Putamen (tissue), 1 donor: ENCODE data around the gene NMNAT3.
"Not testable (repeated sequence)": the region's sequence is repeated elsewhere in the genome, so short reads cannot be mapped to it uniquely, and the experiment has no call there.

Source experiments
- DNase-seq: peaks from one replicate; pipeline ENCODE4 v3.0.0-alpha.2; 2016; ENCODE audit warnings: low spot score

NMNAT3 gene

DNA sequence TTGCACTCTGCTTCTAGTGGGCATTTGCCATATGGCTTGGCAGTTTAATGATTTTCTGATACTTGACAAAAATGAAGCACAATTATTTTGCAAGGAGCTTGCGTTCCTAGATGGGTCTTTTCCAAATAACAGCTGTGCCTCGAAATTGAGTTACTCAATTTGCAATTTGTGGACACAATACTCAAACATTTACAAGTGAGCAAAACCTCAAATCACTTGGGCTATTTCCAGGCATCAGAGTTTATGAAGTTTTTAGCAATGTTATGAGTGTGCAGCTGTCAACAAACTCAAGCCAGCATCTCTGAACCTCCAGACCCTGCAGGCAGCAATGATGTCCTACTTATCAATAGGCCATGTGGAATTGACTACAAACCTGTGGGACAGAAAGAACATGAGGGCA is 41.3 kb downstream of the NMNAT3 start:
- DNase-seq: no peak

DNA sequence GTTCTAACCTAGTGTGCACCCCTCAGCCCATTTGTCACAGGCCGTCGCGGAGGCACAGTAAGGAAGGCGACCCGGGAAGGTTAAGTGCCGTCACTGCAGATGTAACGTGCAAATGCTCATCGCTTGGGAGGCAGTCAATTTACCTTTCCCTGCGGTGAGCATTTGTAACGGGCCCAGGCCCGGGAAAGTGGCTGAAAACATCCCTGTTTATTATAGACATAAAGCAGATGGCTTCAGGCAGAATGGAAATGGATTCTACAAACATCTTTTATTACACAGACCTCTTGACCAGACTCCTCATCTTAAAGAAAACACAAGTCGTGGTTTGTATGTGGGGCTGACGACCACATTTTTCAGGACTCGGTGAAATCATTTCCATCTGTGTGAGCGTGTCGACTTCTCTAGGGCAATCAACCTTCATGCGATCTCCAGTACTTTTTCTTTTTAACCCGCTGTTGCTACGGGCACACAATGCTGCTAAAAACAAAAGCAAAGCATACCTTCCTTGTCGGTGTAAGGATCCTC is 43.6 kb downstream of the NMNAT3 start:
- DNase-seq: no peak

DNA sequence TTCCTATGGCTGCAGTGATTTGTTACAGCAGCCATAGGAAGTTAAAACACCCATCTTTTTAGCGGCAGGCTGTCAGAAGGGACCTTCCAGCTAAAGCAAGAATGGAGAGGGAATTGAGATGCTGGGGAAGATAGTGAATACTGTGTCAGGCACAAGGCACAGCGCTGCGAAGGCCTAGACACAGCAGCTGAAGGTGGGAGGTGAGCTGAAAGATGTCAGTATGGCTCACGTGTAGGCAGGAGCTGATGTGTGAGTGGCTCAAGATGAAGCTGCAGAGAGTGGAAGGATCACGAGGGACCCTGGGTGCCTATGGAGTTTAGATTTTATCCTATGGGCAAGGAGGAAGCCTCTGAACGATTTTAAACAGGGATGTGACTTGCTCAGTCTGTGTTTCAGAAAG is 44.3 kb downstream of the NMNAT3 start:
- DNase-seq: no peak

DNA sequence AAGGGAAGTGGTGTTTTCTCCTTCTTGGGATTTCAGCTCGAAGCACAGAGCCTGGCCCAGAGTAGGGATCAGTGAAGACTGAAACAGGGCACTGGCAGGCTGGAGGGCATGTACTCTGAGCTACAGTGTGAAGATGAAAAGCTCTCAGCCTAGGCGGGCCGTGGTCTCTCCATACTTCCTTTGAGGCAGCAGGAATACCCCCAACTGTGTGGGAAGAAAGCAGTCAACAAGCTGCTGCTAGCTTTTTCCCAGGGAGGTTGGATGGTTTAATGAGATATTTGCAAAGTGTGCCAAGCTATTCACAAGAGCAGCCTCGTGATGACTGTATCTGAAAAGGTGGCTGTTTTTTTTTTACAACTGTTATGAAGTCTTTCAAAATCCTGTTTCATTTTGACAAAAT is 47.2 kb downstream of the NMNAT3 start:
- no peak for DNase-seq

DNA sequence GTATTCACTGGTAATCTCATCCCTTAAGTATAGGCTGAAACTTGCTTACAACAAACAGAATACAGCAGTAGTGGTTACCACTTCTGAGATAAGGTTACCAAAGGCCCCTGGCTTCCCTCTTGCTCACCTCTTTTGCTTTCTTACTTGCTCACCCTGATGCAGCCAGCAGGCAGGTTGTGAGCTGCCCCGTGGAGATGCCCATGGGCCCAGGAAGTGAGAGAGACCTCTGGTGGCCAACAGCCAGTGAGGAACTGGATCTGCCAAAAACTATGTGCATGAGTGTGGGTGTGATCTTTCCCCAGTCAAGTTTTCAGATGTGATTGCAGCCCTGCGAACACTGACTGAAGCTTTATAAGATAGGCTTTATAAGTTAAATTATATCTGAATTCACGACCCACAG is 48.7 kb downstream of the NMNAT3 start:
- no peak for DNase-seq

DNA sequence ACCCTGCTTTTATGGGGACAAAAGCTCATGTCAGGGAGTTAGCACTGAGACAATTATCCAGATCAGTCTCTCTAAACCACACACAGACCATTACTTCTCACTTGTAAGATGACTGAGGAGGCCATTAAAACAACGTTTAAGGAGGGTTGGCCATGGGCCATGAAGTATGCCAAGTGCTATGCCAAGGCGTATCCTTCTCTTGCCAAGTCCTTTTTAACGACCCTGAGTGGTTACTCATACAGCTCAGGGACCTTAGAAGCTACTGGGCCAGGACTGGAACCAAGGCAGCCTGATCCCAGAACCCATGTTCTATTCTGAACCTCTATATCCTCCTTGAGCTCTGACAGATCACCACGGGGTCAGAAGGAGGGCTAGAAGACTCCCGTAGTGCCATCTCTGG is 50.0 kb downstream of the NMNAT3 start:
- no peak for DNase-seq

DNA sequence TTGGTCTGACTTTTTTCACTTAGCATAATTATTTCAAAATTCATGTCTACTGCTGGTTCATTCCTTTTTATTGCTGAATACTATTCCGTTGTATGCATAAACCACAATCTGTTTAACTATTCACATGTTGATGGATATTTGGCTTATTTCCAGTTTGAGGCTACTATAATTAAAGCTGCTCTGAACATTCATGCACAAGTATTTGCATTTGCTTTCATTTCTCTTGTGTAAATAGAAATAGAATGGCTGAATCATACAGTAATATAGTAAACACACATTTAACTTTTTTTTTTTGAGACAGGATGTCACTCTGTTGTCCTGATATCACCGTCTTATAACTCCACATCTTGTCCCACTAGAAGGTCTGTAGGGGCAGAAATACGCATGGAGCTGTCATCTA is 57.3 kb downstream of the NMNAT3 start:
- DNase-seq: no peak

DNA sequence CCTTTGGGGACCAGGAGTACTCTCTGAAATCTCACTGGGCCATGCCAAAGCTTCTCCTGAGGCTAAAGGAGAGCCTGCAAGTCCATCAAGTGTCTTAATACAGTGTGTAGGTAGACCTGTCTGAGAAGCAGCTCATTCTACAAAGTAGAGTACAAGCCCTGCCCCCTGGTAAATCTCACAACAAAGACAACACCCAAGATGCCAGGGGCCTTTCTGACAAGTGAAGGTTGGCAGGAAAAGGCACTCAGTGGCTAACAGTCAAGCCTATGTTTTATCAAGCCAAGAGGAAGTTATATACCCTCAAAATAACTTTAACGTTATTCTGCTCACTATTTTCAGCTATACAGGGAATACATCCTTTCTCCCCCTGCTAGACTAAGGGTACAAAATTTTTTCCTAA is 58.3 kb downstream of the NMNAT3 start:
- DNase-seq: no peak

DNA sequence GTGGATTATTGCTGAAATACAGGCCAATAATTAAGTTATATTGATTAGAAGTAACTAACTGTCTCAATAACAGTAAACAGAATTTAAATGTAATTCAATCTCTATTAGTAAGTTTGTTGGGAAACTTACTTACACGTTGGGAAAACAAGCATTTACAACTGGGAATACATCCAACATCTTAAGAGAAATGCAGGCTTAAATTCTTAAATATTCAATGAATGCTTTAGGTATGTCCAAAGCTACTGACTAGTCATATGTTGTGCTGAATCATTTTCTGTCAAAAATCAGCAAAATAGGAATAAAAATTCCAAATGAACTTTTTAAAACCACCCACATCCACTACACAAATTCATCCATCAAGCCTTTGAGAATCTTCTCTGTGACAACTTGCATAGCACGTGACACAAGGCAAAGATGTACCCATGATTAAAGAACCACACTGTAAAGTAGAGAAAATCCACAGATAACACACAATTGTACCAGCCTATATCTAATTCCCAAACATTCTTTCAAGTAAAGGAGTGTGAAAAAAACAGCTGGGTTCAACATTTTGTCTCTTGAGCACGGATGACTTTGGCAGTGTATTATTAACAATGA is 60.0 kb downstream of the NMNAT3 start:
- peak; percentile 49 for DNase-seq

DNA sequence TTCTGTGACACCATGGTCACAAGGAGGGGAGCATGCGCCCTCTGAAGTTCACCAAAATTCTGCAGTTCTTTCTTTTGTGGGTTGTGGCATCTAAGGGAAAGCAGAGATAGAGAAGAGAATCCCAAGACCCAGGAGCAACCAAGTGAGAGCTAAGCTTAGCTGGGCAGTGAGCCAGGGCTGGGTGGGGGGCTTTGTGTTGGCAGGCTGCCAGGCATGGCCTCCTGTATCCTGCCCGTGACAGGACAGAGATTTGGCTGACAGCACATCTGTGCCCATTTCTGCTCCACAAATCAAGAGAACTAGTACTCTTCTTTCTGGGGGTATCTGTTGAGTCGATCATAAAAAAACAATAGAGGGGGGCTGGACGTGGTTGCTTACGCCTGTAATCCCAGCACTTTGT is 66.2 kb downstream of the NMNAT3 start:
- no peak for DNase-seq

DNA sequence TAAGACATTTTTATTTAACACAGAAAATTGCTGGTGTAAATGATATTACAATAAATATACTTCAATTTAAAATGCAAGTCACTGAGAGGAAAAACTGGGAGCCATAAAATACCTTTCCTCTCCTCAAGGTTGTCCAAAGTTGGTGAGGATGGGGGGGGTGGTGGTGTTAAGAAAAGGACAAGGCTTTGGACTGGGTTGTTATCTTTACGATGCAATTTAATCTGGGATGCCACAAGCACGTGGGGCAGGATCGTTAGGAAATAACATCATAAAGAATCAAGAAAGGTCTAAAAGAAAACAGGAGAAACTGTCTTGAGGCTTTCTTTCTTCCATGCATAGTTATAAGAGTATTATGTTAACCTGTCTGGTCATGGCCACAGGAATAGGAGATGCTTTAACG is 66.9 kb downstream of the NMNAT3 start:
- no peak for DNase-seq

DNA sequence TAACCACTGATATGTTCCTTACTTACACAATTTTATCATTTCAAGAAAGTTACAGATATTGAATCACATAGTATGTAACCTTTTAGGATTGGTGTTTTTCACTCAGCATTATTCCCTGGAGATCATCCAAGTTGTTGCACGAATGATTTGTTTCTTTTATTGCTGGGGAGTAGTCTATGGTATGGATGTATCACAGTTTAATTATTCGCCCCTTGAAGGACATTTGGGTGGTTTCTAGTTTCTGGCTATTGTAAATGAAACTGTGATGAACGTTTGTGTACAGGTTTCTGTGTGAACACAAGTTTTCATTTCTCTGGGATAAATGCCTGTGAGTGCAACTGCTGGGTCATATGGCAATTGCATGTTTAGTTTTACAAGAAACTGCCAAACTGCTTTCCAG is 68.8 kb downstream of the NMNAT3 start:
- DNase-seq: no peak

DNA sequence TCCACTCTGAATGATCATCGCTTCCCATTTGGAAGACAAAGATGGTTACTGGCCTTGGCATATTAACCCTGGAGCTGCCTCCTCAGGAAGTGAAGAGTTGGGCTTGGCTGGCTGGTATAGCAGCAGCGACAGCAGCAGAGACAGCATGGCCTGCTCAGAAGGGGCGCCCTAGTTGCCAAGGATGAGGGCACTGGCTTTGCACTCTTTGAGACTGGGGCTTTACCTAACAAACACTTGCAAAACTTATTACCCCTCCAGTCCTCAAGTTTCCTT is 69.7 kb downstream of the NMNAT3 start:
- DNase-seq: no peak

DNA sequence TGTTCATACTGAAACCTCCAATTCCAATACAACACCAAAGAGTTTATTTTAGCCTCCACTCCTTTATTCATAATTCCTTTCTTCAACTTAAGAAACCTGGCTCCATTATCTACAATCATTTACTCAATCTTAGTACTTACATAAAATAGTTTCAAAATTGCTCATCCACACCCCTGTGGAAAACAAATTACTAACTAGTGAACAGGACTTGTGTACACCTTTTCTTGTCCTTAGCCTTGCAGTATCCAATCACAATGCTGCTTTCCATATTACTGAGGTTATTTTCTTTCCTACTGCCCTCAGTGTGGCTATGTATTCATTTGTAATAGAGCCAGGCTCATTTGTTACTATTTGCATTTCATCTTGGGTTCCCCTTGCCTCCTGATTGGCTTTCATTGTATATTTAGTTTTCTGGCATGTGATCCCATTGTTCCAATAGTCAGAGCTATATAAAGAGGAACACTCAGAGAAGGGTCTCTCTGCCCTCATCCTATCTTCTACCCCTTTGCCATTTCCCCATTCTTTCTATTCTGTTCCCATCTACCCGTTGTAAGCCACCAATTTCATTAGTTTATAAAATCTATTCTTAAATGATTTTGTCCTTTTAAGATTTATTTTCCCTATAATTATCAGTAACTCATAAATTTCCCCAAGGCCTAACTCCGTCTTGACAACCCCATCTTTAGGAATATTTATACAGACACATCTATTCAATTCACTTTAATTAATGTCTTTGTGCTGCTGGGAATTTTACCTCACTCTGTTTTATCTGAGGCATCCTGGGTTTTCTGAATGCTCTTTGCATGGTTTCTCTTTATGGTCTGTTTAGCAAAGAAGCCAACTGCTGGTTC is 70.3 kb downstream of the NMNAT3 start:
- no peak for DNase-seq

DNA sequence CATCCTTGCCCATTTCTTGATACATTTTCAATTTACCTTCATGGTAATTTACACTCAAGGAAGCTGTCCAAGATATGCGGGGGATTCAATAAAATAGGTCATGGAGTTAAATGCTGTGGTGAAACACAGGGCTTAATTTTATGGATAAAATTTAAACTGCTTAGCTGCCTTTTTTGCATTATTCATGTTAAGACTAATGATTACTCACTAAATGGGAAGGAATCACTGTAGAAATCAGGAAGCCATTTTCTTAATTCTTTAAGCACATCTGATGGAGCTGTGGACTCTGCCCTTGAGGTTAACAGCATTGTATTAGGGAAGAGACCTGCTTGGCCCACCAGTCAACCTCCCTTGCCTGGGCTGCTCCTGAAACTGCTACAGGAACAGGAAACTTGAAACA is 75.8 kb downstream of the NMNAT3 start:
- DNase-seq: no peak

DNA sequence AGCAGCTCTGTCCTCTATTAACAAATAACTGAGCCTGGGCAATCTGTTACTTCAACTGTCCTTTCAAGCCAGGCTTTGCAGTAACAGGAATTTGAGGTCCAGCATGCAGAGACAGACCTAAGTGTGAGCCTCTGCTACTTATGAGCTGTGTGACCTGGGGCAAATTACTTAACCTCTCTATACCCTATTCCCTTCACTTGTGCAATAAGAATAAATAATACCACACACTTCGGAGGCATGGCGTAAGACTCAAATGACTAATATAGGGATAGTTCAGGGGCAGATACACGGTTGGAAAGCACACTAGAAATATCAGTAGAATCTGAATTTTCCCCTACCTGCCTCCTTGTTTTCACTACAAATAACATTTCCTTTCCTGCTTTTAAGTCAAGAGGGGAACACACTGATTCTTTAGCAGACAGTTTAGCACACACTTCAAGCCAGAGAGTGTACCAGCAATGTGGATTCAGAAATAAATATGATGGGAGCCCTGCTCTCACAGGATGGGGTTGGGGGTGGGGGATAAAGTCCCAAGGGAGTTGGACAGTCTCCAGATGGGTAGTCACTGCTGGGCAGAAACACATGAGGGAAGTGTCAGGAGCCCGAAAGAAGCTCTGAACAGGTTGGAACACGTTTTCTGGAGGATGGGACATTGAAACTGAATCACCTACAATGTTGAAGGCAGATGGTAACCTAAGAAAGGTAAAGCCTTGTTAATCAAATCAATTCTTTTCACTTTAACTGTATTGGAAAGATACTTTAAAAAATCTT is 76.4 kb downstream of the NMNAT3 start:
- no peak for DNase-seq

DNA sequence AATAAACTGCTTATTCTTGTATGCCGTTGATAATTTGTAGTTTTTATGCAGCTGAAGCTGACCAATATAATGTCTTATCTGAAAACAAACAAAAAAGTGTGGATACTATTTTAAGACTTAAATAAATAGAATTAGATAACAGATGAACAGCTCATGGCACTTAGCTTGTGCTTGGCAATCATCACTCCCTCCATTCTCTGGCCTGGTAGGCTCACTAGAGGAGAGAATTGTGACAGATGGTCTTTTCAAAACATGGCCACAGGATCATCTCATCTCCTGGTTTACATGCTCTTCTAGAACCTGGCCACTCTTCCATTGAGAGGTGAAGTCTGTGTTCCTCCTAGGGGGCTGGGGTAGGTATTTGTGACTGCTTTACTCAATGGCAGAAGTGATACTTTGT is 79.8 kb downstream of the NMNAT3 start:
- DNase-seq: no peak

DNA sequence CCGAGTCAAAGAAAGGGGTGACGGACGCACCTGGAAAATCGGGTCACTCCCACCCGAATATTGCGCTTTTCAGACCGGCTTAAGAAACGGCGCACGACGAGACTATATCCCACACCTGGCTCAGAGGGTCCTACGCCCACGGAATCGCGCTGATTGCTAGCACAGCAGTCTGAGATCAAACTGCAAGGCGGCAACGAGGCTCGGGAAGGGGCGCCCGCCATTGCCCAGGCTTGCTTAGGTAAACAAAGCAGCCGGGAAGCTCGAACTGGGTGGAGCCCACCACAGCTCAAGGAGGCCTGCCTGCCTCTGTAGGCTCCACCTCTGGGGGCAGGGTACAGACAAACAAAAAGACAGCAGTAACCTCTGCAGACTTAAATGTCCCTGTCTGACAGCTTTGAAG is 86.6 kb downstream of the NMNAT3 start:
- DNase-seq: not testable (repeated sequence)

DNA sequence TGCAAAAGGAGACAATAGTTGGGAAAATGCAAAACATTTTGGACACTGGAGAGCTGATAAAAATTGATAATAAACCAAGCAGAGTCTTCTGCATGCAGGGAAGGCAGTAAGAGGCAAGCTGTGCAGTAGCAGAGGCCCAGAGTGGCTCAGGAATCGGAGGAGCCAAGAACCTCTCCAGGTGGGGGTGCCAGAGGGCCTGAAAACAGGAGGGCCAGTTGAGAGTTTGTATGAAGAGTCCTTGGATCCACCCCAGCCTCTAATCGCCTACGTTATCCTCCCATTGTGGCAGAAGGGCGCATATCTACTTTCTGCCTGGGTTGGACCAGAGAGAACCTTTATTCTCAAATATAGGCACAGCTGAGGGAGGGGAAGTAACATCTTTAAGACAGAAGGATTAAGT is 89.3 kb downstream of the NMNAT3 start:
- DNase-seq: no peak

DNA sequence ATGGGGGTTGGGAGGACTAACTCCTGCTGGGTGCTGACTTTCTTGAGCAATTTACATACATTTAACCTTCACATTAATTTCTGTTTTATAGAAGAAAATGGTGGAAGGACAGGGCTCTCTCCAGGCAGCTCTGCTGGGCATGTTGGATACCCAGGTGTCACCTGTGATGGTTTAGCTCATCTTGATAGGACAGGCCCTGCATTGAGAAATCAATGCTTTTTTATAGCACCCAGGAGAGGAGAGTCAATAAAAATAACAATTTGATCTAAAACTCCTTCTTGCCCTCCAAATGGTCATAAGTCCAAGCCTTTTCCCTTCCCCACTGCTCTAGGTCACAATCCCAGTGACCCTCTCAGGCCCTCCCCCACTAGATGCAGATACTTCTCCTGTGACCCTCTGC is 90.0 kb downstream of the NMNAT3 start:
- no peak for DNase-seq

DNA sequence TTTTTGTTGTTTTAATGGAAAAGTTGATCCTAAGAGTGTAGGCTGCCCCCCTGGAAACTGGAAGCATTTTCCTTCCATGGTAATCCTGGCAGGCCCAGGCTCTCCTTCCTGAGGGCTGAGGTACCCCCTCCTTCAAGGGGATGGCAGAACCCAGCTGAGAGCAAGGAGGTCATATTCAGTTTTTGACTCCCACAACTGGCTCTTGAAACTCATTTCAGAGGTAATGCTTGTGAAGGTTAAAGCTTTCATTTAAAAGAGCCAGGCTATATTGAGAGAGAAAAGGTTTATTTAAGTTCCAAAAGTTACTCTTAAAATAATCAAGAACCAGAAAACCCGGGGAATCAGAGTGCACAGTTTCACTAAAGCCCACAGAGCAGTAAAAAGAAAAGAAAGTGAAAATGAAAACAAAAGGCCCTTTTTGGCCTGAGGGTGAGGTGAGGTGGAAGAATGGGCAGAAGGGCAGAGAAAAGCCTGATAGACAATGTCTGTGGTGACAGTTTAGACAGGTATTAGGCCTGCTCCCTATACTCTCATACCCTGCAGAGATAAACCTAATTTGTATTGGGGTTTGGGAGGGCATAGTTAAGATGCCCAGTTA is 91.3 kb downstream of the NMNAT3 start:
- no peak for DNase-seq

DNA sequence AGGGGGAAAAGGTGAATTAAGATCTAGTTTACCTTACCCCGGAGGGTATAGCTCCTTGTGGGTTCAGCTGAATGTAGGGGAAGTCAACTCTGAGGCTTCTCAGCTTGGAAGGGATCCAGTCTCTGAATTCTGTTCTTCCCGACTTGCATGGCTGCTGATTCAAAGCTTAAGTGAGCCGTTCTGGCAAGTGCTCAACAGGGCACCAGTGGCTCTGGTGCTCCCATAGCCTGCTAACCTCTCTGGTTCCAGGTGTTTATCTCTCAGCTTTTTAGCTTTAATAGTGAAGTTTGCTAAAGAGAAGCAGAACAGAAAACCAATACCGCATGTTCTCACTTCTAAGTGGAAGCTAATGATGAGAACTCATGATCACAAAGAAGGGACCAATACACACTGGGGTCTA is 92.0 kb downstream of the NMNAT3 start:
- no peak for DNase-seq

DNA sequence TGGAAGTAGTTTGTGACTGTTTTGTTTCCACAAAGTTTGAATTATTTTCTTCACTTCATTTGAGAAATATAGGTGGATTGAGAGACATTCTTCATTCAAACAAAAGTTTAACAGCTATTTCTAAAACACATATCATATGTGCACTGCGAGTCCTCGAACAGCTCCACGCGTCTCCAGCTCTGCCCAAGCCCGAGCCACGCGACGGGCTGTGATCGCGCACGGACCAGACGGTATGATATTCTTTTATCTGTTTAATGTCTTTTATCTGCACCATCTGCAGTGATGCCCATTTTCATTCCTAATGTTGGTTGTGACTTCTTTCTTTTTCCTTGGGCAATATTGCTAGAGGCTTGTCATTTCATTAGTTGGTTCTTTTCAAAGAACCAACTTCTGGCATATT is 94.1 kb downstream of the NMNAT3 start:
- DNase-seq: not testable (repeated sequence)
